HG02884 (cell line): ENCODE results near the gene KLHDC7B.
A peak's percentile ranks its signal among the peaks of the same experiment; 100 is the strongest.

Source experiments
- ATAC-seq: cut with Tn5 transposase; IDR thresholded peaks from one replicate; pipeline ENCODE4 v1.9.1; 2021; ENCODE audit warnings: mild to moderate bottlenecking, moderate library complexity; ENCODE audit not compliant: unreplicated experiment

The KLHDC7B gene

DNA sequence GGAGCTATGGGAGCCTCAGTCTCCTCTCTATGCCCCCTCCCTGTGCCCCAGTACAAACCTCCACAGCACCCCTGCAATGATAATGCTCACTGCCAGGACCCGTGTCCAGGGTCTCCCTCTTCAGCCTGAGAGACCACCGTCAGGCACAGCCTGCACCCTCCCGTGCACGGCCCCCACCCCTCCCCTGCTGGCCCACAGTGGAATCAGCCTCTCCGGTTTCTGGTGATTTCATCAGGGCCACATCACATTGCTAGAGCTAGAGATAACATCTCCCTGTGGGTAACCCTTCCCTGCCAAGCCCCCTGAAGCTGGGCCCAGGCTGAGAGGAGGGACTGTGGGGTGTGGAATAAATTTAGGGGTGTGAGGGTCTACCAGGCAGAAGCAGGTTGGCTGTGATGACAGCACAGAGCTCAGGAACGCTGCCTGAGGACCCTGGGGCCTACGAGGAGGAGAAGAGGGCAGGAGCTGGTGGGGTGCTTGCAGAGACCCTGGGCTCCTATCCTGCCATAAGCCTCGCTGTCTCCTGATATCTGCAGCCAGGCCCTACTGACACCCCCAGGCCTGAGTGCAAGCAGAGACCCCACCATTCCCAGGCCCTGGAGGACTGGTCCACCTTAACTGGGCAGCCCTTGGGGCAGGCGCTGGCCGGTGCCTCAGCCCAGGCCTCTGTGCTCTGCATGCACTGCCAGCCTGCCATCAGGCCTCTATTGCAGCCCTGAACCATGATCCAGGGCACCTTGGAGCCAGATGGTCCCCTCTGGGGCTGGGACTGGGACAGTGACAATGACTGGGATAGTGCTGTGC, at the start of gene KLHDC7B:
KLHDC7B (plus strand) TSS at position 378 of the 804 bp plus-strand sequence; CDS start at position 723, 345 bp downstream.
- ATAC-seq: no peak

DNA sequence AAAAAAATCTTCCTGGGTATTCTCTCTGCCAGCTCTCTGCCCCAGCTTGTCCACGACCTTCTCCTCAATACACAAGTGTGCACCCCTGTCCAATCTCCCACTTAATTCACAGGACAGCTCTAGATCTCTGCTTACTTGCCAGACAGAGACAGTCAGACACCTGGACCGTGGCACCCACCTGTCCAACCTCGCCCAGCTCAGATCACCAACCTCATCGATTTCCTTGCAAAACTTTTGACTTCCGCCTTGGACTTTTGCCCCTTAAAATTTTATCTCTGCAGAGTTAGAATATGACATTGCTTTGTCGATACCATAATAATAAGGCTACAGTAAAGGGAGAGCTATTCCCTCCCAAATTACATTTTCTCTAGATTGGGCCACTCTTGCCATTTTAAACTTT, 48.6 kb upstream of the KLHDC7B start:
- no peak for ATAC-seq

DNA sequence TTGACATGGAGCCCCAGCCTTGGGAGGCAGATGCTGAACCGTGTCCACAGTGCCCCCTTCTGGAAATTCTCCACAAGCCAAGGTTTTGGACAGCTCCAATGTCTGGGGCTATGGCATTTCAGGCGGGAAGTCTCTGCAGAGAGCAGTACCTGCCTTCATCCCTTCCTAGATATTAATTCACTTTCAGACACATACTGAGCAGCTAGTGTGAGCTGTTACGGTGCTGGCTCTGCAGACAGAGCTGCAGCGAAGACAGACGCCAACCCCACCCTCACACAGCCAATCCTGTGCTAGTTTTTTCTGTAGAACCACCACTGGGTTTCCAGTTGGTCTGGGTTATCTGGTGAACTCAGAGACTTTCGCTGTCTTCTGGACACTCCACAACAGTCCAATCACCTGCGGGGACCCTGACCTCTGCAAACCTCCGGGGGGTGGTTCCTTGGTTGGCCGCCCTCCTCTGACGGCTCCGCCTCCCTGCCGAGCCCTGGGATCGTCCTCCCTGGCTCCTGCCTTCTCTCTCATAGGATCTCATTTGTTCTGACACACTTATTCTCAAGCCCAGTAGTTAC, 47.3 kb upstream of the KLHDC7B start:
- ATAC-seq: no peak

DNA sequence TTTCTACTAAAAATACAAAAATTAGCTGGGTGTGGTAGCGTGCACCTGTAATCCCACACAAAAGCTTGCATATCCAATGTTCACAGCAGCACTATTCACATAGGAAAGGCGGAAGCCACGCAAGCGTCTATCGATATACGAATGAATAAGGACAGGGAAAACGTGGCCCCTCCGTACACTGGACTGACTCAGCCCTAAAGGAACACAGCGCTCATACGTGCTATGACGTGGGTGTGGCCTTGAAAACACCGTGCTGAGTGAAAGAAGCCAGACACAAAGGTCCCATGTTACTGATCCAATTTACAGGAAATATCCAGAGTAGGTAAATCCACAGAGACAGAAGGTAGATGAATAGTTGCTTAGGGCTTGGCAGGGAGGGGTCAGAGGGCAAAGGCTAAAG, 45.2 kb upstream of the KLHDC7B start:
- no peak for ATAC-seq

DNA sequence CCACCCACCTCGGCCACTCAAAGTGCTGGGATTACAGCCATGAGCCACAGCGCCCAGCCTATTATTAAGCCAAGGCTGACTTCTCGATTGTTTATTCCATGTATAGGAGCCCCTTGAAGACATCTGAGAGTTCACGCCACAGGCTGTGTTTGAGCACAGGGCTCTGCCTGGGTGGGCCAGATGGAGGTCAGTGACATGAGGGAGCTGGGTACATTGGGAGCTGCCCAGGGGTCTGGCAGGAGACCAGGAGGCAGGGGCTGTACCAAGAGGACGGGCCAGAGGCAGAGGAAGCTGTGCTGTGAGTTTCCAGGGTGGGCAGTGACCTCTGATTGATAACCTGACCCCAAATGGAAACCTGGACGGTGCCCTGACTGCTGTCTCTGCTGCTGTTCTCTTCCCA, 43.6 kb upstream of the KLHDC7B start:
- no peak for ATAC-seq

DNA sequence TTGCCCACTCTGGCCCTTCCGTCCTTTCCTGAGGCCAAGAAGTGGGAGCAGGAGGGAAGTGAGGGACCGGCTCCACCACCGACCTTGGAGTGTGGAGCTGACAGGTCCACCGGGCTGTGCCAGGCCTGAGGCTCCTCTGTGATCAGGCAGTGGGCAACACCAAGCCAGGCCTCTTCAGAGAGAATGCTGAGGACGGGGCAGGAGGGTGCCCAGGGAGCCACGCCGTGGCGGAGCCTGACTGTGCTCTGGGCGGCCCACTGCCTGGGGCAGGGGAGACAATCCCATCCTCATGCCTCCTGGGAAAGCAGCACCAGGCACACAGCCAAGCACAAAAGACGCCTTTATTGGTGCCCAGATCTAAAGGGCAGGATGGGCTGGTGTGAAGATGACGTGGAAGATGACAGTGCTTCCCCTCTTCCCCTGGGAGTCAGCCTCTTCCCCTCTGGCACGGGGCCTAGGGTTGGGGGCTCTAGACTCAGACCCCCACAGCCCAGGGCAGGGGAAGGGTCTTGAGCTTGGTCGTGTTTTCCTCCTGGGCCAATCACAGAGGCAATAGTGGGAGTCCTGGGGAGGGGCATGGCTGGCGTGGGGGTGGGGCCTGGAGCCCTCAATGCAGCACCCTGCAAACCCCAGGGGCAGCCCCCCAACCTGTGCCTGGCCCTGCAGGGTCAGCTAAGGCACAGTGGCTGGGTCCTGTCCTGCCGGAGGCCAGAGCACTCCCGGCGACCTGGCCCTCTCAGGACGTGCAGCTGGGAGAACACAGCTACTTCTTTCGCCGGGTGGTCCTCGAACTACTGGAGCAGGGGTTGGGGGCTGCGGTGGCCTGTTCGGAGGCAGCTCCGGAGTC, 42.8 kb upstream of the KLHDC7B start:
- no peak for ATAC-seq

DNA sequence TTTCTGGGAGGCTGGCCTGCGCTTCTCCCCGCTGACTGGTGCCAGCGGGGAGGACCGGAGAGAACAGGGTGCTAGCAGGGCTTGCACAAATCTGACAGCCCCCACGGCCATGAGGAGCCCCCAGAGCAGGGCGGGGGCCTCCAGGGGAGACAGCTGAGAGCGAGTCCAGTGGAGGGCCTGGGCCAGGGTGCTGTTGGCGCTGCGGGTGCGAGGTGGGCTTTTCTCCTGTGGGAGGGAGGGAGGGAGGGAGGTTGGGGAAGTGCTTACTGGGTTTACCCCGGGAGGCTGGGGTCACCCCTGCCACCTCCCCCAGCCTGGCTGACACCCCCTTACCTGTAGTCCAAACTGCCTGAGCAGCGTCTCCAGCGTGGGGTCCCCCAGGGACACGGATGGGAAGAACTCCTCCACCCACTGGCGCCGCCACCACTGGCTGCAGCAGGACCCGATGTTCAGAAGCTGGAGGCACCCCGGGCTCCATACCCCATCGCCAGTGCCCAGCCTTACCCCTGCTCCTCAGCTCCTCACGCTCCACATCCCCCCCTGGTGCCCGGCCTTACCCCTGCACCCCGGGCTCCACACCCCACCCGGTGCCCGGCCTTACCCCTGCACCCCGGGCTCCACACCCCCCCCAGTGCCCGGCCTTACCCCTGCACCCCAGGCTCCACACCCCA, 42.1 kb upstream of the KLHDC7B start:
- no peak for ATAC-seq

DNA sequence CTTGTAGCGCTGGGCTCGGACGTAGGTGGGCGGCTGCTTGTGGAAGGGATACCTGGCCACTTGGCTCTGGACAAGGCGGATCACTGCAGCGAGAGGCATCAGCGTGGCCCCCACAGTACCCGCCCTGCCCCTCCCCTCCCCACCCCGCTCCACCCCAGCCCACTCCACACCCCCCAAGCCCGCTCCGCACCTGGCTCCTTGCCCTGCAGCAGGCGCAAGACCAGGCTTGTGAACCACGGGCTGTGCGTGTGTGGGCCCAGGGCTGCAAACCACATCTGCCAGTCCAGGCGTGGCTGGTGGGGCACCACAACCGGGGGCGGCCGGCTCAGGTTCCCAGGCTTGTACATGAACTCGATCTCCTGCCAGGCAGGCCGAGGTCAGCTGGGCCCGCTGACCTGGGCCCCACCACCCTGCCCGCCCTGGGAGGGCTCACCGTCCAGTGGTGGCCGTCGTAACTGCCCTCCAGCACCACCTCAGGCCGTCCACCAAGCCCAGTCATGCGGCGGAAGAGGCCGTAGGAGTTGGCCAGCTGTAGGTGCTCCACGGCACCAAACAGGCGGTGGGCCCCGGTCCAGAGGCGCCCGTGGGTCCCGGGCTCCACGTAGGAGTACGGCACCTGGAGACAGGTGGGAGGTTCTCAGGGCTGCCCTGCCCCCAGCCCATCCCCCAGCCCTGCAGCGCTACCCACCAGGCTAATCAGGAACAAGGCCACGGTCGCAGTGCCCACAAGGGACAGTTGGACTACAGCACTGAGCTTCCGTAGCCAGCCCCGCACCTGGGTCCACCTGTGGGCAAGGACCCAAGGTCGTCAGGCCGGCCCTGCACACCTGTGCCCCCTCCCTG, 41.1 kb upstream of the KLHDC7B start:
- no peak for ATAC-seq

DNA sequence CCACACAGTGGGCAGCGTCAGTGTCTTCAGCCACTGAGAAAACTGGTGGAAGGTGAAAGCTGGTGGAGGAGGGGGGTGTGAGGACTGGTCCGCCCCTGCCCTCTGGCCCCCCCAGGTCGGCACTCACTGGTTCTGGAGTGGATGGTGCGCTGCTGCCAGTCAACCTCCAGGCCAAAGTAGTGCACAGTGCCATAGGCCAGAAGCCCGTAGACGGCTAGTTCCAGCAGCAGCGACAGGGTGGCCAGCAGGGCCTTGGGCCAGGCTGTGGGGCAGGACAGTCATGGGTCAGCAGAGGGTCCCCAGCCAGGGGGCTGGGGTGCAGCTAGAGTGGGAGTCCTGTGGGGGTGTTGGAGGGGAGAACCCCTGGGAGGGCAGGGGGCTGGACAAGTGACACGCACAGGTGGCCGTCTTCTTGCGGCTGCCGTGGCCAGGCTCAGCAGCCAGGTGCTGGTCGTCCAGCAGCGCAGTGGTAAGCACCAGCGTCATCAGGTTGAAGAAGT, 40.4 kb upstream of the KLHDC7B start:
- ATAC-seq: no peak

DNA sequence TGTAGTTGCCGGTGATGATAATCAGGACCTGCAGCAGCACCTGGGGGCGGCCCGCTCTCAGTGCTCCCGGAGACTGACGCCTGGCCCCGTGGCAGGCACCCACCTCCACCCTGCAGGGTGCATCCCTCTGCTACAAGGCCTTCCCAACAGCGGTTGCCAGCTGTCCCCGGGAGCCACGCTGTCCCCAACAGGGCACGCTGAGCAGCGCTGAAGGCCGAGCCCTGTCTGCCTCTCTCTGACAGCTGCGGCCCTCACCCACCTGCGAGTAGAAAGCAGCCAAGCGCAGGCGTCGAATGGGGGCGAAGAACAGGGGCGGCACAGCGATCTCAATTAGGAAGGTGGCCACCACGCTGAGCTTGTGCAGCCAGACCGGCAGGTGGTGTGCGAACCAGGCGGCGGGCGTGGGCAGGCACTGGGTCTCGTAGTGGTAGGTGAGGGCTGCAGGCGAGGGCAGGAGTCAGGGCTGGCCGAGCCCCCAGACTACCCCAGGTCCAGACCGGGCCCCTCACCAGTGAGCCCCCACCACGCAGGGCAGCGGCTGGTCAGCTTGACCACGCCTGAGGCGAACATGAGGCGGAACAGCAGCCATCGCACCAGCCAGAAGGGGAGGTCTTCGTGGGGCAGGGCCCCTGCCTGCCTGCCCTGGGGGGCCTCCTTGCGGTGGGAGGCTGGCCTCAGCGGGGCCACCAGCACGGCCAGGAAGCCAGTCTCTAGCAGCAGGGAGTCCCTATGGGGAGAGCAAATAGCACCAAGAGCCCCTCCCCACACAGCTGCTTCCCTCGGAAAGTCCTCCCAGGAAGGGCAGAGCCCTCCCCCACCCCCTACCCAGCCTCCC, 39.7 kb upstream of the KLHDC7B start:
- ATAC-seq: no peak

DNA sequence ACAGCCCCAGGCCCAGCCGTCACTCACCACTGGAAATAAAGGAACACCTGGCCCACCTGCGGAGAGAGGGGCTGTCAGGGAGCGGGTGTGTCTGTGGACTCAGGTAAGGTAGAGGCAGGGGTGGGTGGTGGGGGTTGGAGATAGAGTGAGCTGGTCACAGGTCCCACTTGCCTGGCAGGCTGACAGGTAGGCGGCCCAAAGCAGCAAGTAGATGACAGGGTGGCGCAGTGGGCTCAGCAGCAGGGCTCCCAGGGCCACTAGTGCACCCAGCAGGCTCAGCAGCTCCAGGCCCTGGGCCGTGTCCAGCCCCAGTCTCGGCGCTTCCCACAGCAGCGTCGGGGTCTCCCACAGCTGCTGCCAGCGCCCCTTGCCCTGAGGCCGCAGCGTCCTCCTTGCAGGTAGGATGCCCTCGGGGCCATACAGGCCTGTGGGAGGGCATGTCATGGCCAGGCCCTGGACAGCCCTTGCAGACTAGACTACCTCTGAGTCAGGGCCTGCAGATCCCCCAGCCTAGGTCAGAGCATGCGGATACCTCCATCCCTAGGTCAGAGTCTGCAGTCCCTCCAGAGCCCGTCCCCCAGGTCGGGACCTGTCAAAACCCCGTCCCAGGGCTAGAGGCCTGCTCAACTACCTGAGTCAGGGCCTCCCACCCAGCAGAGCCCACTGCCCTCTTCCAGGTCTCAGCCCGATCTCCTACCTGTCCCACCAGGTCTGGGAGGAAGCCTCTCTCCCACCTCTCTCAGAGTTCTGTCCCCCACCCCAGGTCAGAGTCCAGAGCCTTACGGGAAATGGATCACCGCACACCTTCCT, 38.9 kb upstream of the KLHDC7B start:
- ATAC-seq: no peak

DNA sequence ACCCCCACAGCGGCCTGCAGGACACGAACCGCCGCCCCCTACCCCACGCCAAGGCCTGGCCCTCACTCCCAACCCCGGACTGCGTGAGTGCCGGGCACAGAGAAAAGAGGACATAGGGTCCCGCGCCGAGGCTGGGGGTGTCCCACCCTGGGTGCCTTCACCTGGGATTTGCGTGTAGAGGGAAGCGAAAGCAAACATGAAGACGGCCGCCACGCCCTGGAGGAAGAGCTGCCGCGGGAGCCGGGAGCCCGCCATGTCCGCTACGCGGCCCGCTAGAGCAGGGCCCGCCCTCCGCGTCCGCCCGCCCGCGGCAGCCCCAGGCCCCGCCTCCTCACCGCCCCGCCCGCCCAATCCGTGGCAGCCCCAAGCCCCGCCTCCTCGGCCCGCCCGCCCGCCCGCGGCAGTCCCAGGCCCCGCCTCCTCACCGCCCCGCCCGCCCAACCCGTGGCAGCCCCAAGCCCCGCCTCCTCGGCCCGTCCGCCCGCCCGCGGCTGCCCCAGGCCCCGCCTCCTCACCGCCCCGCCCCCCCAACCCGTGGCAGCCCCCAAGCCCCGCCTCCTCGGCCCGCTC, 38.2 kb upstream of the KLHDC7B start, which contains the start of gene LMF2:
LMF2 (minus strand) TSS at position 282 of the 570 bp plus-strand sequence; CDS start at position 255, 27 bp downstream.
- peak; percentile 47 for ATAC-seq

DNA sequence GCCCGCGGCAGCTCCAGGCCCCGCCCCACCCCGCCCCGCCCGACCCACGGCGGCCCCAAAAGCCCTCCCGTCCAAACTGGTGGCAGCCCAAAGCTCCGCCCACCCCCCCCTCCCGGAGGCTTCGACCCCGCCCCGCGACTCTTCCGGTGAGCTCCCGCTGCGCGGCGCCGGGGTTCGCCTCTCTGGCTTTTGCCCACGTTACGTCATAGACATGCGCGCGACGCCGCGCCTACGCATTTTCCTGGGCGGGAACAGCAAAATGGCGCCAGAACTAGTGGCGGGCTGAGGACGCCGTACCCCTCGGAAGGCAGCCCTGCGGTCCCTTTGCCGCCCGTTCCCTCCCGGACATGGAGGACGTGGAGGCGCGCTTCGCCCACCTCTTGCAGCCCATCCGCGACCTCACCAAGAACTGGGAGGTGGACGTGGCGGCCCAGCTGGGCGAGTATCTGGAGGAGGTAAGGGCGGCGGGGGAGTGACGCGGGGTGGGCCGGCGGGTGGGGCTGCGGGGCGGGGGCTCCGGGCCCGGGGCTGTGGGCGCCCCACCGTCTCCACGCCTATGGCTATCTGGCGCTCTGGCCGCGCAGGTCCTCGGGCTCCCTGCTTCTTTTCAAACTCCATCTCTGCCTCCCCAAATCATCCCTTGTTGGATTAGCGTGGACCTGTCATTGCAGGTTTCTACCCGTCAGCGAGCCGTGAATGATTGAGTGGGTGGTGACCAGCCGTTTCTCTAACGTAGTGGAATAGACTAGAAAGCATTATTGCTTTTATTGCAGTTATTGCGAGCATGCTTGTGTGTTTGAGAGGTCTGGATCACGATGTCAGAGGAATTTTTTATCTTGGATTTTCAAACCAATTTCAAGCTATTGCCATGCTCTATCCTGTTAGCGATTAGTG, 37.5 kb upstream of the KLHDC7B start, which contains the start of gene NCAPH2:
NCAPH2 (plus strand) TSS at position 234 of the 894 bp plus-strand sequence; CDS start at position 348, 114 bp downstream.
- peak; percentile 70 for ATAC-seq

DNA sequence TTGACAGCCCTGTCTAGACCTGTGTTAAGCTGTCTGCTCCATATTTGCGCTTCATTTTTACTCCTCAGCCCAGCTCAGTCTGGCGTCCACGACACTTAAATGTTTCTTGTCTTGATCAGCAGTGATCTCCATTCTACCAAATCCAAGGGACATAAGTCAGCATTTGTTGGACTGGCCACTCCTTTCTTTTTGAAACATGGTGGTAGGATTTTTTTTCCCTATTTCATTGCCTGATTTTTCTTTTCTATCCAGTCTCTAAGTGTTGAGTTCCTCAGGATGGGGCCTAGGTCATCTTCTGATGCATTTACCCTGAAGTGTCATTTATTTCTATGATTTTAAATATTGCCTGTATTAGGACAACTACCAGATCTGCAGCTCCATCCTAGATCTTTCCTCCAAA, 36.8 kb upstream of the KLHDC7B start:
- ATAC-seq: no peak

DNA sequence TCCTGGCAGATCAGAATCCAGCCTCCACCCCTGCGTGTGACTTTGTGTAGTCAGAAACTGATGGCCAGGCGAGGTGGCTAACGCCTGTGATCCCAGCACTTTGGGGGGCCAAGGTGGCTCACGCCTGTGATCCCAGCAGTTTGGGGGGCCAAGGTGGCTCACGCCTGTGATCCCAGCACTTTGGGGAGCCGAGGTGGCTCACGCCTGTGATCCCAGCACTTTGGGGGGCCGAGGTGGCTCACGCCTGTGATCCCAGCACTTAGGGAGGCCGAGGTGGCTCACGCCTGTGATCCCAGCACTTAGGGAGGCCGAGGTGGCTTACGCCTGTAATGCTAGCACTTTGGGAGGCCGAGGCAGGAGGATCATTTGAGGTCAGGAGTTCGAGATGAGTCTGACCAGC, 32.5 kb upstream of the KLHDC7B start:
- no peak for ATAC-seq

DNA sequence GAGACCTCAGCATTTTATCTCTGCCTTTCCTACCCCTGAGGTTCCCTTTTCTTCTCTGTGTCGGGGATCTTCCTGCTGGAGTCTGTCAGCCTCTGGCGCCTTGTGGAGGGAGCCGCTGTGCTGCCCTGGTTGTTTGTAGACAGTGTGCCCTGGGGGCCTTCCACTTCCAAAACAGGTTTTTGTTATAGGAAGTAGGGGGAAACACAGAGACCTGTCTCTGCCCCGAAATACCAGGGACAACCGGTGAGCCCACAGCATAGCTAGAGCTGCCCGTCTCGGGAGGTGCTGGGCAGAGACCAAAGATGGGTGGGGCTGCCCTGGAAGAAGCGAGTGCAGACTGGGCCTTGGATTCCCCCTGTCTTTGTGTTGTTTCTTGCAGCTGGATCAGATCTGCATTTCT, 29.6 kb upstream of the KLHDC7B start:
- no peak for ATAC-seq

DNA sequence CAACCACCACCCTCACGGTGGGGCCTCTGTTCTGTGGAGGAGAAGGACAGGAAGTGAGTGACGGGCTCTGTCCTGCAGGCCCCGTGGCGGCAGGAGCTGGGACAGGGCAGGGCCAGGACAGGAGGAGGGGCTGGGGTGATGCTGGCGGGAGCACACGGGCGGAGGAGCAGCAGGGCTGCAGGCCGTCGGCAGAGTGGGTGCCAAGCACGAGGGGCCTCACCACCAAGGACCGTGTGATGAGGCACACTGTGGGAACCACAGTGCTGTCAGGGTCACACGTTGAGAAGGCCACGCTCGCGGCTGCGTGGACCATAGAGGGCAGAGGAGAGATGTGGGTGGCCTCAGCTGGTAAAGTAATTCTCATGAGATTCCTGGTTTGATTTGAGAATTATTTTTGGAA, 28.8 kb upstream of the KLHDC7B start:
- no peak for ATAC-seq
